HG02970 (cell line): ENCODE measurements around the gene TEAD3.

Source experiments
- ATAC-seq: cut with Tn5 transposase; IDR thresholded peaks from one replicate; pipeline ENCODE4 v1.9.1; 2021; ENCODE audit warnings: mild to moderate bottlenecking, moderate library complexity, moderate number of reproducible peaks; ENCODE audit not compliant: unreplicated experiment, low FRiP score

Gene TEAD3

DNA sequence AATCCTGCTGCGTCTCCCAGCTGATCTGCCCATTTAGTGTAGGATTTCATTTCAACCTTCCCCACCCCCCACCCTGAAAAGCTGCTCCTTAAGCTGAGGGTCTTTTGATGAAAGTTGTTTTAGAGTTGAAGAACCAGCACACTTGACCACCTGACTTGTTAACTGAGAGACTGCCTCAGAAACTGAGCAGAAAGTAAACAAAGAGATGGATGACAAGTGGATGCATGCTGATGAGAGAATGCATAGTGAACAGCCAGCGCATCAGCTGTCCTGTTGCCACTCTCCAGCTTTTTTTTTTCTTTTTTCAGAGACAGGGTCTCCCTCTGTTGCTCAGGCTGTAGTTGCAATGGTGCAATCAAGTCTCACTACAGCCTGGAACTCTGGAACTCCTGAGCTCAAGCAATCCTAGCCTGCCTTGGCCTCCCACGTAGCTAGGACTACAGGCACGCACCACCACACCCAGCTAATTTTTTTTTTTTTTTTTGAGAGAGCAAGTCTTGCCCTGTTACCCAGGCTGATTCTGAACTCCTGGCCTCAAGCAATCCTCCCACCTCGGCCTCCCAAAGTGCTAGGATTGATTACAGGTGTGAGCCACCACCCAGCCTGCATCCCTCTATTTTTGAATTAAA is 19.2 kb downstream of the TEAD3 start:
- no peak for ATAC-seq

DNA sequence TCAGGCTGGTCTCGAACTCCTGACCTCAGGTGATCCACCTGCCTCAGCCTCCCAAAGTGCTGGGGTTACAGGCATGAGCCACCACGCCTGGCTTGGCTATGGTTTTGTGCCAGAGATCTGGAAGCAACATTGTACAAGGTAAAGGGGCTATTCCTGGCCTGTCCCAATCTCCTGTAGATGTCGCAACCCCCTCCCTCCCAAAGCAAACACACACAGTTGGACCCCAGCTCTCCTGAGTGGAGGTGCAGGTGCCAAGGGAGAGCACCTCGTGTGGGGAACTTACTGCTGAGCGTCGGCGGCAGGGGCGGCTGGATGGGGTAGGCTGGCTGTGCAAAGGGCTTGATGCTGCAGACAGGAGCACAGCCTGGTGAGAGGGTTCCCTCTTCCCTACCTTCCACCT is 19.9 kb downstream of the TEAD3 start:
- ATAC-seq: no peak

GRCh38 chr6:35476004-35476403 is 20.9 kb downstream of the TEAD3 start:
- no peak for ATAC-seq

DNA sequence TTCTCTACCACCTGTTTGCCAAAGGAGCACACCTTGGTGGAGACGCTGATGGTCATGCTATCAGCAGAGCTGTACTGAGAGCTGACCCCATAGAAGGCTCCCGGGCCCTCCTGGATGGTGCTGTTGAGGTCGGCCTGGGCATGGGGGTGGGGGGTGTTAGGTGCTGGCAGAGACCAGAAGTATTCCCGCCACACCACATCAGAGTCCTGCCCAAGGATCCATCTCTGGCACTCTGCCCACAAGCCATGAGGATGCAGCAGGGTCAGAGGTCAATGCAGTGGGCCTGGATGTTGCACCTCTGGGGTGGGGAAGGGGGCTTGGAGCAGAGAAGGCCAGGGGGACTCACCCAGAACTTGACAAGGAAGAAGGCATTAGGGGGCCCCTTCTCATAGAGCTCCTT is 21.3 kb downstream of the TEAD3 start:
- no peak for ATAC-seq

GRCh38 chr6:35474942-35475570 is 21.8 kb downstream of the TEAD3 start:
- no peak for ATAC-seq

DNA sequence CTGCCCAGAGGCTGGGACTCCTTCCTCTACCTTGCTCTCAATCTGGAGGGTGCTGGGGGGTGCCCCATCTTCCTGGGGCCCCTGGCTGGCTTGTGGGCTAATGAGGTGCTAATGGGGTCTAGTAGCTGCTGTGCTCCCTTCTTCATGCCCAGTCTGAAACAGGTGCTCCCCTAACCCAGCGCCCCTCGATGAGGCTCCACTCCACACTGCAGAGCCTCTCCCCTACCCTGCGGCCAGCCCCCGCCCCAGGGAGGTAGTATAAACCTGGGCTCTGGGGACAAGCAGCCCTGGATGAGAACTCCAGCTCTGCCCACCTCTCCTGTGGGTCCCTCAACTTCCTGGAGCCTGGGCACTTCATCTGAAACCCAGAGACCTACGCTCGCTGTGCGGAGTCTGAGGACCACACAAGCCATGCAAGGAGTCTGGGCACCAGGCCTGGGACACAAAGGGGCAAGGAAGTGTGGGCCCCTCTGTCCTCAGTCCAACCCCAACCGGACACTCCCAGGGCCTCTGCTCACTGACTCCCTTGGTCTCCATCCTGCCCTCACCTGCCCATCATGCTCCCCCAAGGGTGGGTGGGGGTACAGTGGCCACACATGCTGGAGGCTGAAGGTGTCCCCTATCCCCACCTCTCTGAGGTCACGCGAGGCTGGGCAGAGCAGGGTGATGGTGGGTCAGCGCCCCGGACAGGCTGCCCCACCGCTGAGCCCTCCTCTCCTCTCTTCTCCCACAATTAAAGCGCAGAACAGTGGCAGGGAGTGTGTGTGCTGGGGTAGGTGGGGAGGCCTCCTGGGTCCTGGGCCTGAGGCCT is 22.5 kb downstream of the TEAD3 start:
- no peak for ATAC-seq

GRCh38 chr6:35473850-35474130 is 23.1 kb downstream of the TEAD3 start:
- ATAC-seq: no peak

DNA sequence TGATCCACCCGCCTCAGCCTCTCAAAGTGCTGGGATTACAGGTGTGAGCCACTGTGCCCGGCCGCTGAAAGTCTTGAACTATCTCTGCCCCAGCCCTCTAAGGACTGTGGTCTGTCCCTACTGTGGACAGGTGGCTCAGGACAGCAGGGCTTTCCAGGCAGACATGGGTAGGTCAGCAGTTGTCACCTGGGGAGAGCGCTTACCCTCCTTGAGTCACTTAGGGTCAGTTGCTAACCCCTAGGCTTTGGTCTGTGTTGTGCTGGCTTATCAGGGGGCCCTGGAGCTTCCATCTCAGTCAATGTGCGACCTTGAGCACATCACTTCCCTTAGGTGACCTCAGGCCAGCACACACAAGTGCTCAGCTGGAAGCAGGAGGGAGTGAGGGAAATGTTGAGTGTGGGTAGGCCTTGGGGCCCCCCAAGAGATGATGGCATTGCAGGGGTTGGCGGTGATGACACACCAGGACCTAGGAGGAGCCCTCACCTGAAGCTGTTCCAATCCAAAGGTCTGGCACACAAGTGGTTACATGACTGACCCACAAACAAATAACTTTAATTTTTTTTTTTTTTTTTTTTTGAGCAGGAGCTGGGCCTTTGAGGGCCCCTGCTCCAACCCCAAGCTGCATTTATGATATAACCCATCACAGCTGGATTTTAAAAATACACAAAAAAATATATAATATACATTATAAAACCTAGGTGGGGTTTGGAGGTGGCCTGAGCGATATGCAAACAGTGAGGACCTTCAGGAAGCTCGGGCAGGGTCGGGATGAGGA is 23.6 kb downstream of the TEAD3 start:
- ATAC-seq: no peak

GRCh38 chr6:35471836-35472345 is 25.0 kb downstream of the TEAD3 start:
- no peak for ATAC-seq

DNA sequence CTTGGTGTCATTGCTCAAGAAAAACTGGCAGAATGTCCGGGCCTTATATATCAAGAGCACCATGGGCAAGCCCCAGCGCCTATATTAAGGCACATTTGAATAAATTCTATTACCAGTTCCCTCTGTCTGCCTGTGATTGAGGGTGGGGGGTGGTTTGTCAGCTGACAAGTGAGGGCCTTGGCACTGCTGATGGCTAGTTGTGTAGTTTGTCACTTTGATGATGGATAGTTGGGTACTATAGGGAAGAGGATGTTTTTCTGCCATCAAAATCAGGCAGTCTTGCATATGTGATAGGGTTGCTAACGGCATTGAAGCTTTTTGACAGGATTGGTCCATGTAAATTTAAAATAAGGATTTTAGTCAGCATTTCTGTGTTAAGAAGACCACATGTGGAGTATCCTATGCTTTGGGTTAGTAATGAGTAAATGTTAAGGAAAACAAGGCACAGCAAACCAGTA is 26.2 kb downstream of the TEAD3 start:
- no peak for ATAC-seq

GRCh38 chr6:35469751-35470662 is 26.9 kb downstream of the TEAD3 start:
- ATAC-seq: no peak

DNA sequence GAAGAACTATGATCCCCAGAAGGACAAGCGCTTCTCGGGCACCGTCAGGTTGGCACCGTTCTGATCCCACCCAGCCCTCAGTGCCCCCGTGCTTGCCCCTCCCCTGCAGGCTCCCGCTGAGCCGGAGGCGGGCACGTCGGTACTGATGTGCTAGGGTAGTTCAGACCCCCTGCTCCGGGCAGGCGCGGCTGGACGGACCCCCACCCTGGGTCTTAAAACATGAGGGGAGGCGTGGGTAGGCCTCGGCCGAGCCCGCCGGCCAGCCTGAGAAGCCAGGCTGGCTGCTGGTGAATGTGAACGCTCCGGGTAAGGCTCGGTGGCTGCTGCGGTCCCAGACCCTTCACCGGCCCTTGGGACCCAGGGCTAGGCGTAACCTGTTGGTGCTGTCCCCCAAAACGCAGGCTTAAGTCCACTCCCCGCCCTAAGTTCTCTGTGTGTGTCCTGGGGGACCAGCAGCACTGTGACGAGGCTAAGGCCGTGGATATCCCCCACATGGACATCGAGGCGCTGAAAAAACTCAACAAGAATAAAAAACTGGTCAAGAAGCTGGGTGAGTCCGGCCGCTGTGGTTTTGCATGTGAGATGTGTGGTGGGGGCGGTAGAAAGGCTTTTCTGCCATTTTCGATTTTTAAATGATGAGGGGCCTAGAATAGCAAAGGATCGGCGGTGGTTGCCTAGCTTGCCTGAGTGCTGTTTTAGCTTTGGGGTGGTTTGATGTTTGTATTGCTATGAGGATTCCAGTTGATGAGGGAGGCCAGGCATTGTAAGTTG is 27.7 kb downstream of the TEAD3 start:
- peak; percentile 11 for ATAC-seq

GRCh38 chr6:35468181-35468979 is 28.5 kb downstream of the TEAD3 start, which contains the start of gene RPL10A:
Gene RPL10A, plus strand, starts transcription at chr6:35468401. Its CDS starts 34 bp downstream, at chr6:35468435.
- ATAC-seq: peak; percentile 87

- no peak for ATAC-seq
Measured at GRCh38 chr6:35465646-35466045, 31.2 kb downstream of the TEAD3 start.

GRCh38 chr6:35463292-35463691 is 33.6 kb downstream of the TEAD3 start:
- ATAC-seq: no peak

DNA sequence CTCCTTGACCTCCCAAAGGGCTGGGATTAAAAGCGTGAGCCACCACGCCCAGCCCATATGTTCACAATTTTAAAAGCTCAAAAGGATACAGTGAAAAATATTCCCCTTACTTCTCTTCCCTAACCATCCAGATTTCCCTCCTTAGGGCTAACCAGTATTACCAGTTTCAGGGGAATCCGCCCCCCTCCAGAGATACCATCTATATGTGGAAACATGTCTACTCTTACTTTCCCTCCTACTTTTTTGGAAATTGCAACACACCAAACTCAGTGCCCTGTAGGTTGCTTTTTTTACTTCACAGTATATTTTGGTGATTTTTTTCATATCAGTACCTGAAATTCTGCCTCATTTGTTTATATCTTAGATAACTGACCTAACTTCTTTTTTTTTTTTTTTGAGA is 35.6 kb downstream of the TEAD3 start:
- no peak for ATAC-seq

- no peak for ATAC-seq
Measured at GRCh38 chr6:35457907-35458306, 39.0 kb downstream of the TEAD3 start.
